ENCODE data around the gene ITPRIPL2.

ITPRIPL2 gene

DNA sequence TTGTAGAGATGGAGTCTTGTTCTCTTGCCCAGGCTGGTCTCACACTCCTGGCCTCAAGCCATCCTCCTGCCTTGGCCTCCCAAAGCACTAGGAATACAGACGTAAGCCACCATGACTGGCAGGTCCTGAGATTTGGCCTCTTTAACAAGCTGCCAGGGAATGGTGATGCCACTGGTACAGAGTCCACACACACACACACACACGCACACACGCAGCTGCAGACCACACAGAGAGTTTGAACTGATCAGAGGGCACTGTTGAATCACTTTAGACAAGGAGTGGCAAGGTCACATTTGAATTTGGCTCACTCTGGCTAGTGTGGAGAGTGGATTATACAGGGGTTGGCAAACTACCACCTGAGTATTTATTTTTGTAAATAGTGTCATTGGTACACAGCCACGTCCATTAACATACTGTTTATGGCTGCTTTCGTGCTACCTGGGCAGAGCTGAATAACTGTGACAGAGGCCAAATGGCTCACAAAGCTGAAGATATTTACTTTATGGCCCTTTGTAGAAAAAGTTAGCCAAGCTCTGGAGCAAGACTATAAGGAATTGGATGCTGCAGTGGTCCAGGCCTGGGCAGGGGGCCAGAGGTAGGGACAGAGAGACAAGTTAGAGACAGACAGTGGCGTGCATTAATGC is 9.9 kb downstream of the ITPRIPL2 start:
- DNase-seq: no peak

DNA sequence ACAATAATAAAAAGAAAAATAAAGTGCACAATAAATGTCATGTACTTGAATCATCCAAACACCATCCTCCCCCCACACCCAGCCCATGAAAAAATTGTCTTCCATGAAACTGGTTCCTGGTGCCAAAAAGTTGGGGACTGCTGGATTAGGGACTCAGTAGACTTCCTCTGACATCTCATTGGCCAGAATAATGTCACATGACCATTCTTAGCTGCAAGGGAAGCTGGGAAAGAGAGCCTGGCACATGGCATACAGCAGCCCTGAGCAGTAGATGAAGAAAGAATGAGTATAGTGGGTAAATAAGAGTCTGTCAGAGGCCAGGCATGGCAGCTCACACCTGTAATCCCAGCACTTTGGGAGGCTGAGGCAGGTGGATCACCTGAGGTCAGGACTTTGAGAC is 12.5 kb downstream of the ITPRIPL2 start:
- DNase-seq: no peak

DNA sequence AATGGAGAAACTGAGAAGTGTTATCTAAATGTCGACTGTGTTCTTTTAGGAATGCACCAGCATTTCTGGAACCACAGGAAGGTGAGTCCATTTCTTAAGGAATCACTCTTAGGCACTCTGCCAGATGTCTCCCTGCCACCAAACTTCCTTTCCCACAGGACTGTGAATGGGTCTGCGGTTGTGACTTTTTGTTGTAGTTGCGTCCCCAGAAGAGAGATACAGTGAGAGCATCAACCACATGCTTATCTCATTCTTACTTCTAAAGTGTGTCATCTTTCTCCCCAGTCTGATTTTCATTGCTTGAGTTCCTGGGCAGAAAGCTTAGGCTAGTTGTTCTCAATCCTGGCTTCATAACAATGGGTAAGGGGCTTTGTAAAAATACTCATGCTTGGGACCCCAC is 13.4 kb downstream of the ITPRIPL2 start:
- DNase-seq: no peak

DNA sequence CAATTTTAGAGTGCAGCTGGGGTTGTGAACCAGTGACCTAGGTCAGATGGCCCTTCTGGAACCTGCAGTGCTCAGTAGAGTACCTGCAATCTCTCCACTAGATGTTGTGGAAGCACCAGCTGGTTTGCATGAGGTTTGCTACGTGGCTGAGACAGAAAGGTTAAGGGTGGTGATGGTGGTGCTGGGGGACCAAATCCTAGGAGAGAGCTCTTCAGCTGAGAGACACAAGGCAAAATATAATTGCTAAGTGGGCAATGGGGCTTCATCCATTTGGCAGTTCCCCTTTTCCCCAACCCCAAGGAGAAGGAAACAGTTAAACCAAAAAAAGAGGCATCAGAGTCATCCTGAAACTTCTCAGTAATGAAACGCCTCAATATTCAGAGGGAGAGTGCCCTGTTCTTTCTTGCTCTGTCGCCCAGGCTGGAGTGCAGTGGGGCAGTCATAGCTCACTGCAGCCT is 13.9 kb downstream of the ITPRIPL2 start:
- DNase-seq: no peak

DNA sequence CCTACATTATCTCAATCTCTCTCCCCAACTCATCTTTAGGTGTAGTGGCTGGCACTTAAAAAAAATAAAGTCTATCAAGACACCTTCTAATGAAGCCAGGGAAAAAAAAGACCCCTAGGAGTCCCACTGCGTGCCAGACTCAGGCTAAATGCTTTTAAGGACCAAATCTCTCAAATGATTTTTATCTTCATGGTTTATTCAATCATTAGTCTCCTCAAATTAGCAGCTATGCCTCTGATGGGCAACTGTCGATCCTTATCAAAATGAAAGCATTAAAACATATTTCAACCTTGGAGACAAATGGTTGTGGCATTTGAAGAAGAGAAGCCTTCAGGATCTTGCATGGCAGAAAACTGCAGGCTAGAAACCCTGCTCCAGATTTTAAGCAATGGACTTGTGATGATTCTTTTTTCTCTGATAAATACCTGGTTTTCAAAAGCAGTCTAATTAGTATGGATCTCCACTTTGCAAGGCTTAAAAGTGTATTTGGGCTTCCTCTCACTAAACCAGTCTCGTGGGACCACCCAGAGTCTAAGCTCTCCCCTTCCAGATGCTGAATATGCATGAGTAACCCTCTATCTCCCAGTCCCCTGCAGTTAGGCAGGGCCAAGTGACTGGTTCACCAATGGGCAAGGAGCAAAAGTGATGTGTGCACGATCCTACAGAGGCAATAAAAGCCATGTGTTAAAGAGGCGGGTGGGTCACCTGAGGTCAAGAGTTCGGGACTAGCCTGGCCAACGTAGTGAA is 14.9 kb downstream of the ITPRIPL2 start:
- DNase-seq: no peak

DNA sequence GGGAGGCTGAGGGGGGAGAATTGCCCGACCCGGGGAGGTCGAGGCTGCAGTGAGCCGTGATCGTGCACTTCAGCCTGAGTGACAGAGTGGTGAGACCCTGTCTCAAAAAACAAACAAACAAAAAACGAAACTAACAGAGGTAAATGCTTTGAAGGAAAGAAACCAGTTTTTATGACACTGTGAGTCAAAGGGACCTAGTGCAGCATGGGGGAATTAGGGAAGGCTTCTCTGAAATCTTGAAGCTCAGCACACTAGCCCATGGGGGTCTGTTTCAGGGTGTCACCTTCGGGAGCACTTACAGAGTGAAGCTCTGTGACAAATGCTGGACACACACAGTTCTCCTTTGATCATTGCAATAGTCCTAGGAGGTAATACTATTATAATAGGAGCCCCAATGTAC is 16.6 kb downstream of the ITPRIPL2 start:
- no peak for DNase-seq

DNA sequence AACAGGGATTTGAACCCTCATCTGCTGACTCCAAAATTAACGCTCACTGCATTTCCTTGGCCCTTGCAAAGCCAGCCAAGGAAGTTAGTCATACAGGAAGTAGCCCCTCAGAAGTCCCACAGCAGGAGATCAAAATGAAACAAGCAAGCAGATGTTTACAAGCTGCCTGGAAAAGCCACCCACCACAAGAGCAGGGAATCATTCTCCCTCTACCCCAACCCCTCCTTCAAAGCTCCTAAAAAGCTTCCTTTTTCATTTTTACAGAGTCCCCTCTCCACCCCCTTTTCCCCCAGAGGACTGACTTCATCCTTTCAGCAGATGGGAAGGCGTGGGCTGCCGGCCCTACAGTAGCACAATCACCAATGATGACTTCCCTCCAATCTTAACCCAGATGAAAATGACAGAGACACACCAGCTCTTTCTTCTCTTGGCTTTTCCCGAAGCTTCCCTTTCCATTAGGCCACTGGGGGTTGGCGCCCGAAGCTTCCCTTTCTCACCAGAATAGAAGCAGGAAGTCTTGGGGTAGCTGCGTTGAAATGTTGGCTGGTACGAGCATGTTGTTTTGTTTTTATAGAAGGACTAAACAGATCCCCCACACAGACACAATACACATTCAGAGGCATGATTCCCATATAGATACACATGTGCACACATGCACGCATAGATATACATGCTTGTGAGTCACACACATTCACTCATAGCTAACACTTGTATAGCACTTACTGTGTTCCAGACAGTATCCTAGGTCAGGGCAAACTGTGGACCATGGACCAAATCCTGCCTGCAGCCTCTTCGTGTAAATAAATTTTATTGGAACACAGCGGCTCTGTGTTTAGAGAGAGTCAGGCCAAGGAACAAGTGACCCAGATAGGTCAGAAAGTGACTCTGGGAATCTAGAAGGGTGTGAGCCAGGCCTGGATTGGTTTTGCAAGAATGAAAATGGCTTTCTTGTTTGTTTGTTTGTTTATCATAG is 17.4 kb downstream of the ITPRIPL2 start:
- DNase-seq: no peak

DNA sequence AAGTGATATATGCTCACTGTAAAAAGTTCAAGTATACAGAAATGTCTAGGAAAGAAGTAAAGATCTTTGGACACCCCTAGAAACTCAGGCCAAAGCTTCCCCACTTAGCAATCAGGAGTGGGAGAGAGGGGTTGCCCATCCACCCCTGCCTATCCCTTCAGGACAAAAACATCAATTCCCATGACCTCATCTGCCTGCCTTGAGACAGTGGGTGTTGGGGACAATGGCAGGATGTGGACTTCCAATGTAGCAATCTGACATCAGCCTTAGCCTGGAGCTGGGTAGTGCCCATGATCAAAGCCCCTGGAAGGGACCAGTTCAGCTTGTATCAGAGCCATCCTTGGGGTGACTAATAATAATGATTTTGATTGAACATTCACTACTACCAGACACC is 18.1 kb downstream of the ITPRIPL2 start:
- no peak for DNase-seq

DNA sequence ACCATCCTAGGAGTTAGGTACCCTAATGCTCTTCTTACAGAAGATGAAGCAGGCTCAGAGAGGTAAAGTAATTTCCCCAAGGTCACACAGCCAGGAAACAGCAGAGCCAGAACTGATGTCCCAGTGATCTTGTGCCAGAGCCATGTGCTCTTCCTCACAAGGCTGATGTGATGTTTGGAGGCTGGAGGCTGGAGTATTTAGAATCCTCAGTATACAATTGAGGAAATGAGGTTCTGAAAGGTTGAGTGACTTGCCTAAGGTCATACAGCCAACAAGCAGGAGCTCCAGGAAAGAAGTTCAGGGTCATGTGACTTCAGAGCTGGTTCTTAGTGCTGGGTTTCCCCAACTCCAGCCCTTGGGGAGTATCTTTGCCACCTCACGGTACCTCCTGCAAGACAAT is 18.5 kb downstream of the ITPRIPL2 start:
- DNase-seq: no peak

DNA sequence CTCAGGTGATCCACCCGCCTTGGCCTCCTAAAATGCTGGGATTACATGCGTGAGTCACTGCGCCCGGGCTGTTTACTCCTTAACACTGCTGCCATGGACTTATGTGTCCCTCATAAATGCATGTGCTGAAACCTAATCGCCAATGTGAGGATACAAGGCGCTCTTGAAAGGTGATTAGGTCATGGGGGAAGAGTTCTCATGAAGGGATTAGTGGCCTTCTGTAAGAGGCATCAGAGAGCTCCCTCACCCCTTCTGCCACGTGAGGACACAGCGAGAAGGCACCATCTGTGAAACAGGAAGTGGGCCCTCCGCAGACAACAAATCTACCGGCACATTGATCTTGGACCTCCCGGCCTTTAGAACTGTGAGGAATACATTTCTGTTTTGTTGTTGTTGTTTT is 19.1 kb downstream of the ITPRIPL2 start:
- no peak for DNase-seq

DNA sequence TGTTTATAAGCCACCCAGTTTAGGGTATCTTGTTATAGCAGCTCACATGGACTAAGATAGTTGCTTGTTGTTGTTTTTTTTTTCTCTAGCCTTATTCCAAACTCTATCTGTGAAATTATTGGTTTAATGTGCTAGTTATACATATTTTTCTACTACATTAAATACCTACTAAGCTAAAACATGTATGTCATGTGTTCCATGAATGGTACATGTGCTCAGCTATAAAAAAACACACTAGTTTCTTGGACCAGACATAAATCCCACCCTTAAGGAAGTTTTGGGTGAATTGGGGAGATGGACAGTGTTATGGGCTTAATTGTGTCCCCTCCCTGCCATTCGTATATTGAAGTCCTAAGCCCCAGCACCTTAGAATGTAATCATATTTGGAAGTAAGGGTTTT is 19.8 kb downstream of the ITPRIPL2 start:
- DNase-seq: no peak

DNA sequence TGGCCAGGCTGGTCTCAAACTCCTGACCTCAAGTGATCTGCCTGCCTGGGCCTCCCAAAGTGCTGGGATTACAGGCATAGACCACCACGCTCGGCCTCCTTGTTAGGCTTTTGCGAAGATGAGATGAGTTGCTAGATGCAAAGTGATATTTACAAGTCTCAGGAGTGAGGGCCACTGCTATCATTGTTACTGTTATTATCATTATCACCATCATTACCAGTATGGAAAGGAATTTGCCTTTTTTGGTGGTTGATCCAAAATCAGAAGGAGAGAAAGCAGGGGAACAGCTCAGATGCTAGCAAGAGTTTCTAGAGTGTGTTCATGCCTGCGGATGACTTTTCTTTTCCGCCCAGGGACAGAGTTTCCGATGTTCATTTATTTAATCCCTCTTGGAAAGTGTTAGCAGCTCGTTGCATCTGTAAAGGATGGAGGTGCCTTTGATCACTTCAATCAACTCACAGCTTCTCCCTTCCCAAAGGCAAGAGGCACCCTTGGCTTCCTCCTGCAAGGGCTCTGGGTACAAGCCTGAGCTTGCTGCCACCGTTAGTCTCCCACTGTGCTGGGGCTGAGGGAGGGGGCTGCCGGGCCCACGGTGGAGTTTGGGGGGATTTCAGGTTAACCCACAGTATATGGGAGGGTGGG is 21.6 kb downstream of the ITPRIPL2 start:
- DNase-seq: no peak

DNA sequence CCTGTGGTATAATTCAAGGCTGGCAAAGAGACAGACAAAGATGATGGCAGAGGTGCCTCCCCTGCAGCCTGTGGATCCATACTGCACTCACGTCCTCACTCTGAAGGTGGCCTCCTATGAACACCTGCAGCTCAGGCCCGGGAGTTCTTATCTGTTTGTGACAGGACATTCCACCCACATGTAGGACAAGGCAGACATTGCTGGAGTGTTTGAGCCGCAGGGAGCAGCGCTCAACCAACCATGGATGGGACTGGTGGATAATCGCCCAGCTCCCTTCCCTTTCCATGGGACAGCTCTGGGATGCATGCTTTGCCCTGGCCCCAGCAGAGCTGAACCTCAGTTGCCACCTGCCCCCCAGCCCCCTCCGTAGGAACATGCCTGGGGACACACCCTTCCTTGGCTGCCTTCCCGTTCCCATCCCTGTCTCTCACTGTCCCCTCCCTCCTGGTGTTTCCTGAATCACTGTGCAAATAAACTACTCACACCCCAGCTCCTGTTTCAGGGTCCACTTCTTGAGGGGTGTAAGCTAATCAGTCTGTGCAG is 22.2 kb downstream of the ITPRIPL2 start:
- DNase-seq: no peak

DNA sequence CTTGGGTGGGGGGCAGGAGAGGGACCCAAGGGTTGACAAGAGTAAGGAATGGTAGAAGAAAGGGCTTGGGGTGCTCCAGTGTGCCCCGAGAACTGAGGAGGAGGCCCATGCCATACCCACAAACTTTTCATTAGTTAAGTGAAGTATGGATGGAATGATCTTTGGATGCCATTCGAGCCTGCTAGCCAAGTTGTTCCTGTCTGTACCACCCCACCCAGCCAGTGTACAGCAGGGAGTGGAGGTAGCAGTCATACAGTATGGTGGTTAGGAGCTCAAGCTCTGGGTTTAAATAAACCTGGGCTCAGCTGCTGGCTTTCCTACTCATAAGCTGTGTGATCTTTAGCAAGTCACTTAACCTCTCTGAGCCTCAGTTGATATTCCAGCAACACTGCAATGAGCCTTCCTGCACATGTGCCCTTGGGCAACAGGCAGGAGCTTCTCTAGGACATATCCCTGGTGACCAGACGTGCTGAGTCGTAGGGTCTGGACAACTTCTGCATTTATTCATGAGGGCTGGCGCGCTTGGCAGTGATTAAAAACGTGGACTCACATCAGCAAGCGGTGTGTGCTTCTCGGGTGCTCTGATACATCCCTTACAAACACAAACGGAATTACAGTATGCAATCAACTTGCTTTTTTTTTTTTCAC is 22.9 kb downstream of the ITPRIPL2 start:
- DNase-seq: no peak

DNA sequence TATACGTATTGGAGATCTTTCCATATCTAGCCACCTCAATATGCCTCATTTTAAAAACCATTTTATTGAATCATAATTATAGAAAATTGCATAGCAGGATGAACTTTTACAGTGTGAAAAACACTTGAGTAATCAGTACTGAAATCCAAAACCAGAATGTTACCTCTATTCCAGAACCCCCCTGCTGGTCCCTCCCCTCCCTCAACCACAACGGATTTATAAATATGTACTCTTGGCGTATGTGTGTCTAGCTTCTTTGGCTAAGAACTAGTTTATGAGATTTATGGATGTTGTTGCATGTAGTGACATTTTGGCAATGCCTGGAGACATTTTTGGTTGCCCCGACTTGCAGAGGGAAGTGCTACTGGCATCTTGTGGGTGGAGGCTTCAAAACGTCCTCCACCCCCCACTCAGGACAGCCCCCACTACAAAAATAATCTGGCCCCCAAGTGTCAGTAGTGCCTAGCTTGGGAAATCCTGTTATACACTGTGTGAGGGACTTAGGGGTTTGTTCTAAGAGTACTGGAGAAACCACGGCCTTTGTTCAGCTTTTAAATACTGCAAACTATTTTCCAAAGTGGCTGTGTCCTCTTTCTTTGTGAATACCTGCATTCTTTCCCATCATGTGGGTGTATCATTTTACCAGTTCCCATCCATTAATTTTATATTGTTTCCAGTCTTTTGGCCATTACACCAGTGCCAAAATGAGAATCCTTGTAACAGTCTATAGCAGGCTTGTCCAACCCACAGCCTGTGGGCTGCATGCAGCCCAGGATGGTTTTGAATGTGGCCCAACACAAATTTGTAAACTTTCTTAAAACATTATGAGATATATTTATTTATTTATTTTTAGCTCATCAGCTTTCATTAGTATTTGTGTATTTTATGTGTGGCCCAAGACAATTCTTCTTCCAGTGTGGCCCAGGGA is 23.7 kb downstream of the ITPRIPL2 start:
- DNase-seq: no peak

DNA sequence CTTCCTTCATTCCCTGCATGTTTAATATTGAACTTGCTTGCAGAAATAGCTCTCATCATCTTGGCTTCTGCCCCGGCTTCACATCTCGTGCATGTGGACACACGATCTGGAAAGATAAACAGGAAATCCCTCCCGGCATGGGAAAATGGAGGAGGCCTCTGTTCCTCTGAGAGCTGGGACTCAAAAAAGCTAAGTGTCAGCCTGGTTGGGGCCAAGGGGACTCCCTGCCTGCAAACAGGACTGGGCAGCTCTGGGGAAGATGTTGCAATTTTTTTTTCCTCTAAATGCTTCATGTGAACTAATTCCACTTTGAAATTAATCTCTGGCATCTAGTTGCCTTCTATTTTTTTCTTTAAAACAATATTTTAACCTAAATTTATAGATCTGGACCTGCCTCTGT is 24.8 kb downstream of the ITPRIPL2 start:
- no peak for DNase-seq

DNA sequence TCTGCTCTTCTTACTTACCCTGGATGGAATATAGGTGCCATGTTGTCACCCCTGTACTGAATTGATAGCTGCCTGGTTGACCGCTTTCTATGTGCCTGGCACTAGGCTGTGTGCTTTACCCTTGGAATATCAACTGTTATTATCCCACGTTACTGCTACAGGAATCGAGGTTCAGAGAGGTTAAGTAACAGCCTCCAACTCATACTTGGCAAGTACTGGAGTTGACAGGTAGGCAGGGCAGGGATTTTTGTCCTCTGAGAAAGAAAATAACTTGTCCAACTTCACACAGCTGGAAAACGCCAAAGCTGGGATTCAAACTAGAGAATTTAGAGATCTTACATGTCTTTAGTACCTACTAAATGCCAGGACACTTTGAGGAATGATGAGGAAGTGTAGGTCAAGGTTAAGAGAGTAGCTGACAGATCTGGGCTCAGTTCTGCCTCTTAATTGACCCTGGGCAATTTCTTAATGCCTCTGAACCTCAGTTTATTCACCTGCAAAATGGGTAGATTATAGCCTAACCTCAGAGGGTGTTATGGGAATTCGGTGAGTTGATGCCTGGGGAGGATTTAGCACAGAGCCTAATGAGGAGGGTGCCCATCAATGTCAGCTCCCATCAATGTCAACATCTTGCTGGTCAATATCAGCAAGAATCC is 25.8 kb downstream of the ITPRIPL2 start:
- no peak for DNase-seq

DNA sequence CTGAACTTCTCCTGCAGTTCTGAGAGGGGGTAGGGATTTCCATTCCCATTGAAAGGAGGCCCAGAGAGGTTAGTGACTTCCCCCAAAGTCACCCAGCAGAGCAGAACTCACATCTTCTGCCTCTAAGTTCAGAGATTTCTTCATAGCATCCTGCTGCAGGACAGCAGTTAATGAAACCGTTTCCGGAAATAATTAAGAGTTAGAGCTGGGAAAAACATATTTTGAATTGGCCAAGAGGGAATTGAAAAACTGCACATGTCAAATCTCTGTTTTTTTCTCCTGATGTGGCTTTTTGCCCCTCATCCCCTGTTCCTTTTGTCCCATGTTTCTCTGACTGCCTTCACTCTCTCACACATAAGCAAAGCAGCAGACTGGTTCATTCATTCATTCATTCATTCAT is 26.6 kb downstream of the ITPRIPL2 start:
- no peak for DNase-seq

DNA sequence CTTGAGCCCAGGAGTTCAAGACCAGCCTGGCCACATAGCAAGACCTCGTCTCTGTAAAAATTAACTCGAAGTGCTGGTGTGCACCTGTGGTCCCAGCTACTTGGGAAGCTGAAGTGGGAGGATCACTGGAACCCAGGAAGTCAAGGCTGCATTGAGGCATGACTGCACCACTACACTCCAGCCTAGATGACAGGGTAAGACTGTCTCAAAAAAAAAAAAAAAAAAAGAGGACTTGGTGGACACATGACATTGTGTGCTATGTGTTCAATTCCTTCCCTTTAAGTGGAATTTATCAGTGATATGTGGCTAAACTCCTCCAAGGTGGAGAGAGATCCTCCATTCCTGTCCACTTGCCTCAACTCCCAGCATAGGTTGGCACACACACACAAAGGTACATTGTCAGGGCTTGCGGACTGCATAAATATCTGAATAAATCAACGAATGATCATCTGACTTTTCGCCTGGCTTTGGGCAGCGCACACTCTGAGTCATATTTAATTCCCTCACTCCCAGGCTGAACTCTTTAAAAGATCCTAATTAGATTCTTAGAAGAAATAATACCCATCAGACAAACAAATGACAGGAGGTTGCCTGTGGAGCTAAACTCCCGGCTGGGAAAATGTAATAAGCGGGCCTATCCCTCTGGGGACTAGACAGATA is 29.3 kb downstream of the ITPRIPL2 start:
- no peak for DNase-seq

DNA sequence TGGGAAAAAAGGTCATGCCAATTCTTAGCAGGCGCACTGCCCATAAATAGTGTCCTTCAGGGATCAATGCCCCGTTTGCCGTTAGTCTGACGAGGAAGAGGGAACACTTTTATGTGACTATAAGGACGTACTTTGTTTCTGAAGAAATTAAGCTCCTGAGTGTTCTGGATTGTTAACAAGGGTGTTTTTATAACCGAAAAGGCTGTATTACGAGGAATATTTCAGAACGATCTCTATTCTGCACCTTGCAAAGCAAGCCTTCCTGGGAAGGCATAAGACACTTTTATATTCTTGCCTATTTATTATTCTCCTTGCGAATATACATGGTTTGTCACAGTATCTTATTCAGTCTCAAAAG is 29.8 kb downstream of the ITPRIPL2 start:
- DNase-seq: no peak

All from stimulated activated naive CD4-positive, alpha-beta T cell (primary cell).